ENCODE data around the gene SLC1A7. TPM values are rescaled to one million over a fixed set of nuclear protein-coding genes. Genes with fewer than 3 reads are reported as not detected.

The SLC1A7 gene
- total RNA-seq, 1 donor from 2014 or later: not detected

GRCh38 chr1:53183095-53183990 is 40.9 kb upstream of the SLC1A7 start:
- no peak for DNase-seq (ENCODE audit: low read depth)
- no peak for TF ChIP-seq CTCF (IDR thresholded peaks at IDR 0.05; ENCODE audit: insufficient read depth, low read length, severe bottlenecking)
- FAIRE-seq: no peak

GRCh38 chr1:53182716-53183094 is 40.3 kb upstream of the SLC1A7 start:
- peak; percentile 62 for FAIRE-seq
- TF ChIP-seq CTCF (IDR thresholded peaks at IDR 0.05; ENCODE audit: insufficient read depth, low read length, severe bottlenecking): no peak

More at GRCh38 chr1:53183095-53183990, 40.9 kb upstream of the SLC1A7 start:
- no peak overlapping the region for H3K4me3 ChIP-seq (ENCODE audit: low read depth, low read length)
- H3K36me3 ChIP-seq (ENCODE audit: control insufficient read depth, insufficient read depth, low read length): no peaks in the 10 kb centered on the region
- peaks cover 2% of the 10 kb centered on the region for H3K27me3 ChIP-seq (ENCODE audit: control insufficient read depth, insufficient read depth, low read length)

GRCh38 chr1:53182111-53182593 is 39.7 kb upstream of the SLC1A7 start:
- DNase-seq (ENCODE audit: low read depth) (peak; percentile 72), FAIRE-seq (no peak)
- Histone ChIP-seq H3K27me3 (ENCODE audit: control insufficient read depth, insufficient read depth, low read length) (peaks cover 2% of the 10 kb centered on the region), H3K4me3 (ENCODE audit: low read depth, low read length) (no peak overlapping the region), H3K36me3 (ENCODE audit: control insufficient read depth, insufficient read depth, low read length) (no peaks in the 10 kb centered on the region)
- peak; percentile 80 for TF ChIP-seq CTCF (IDR thresholded peaks at IDR 0.05; ENCODE audit: insufficient read depth, low read length, severe bottlenecking)

More at GRCh38 chr1:53182716-53183094, 40.3 kb upstream of the SLC1A7 start:
- H3K27me3 ChIP-seq (ENCODE audit: control insufficient read depth, insufficient read depth, low read length): peaks cover 2% of the 10 kb centered on the region
- H3K4me3 ChIP-seq (ENCODE audit: low read depth, low read length): no peak overlapping the region
- DNase-seq (ENCODE audit: low read depth): no peak
- no peaks in the 10 kb centered on the region for H3K36me3 ChIP-seq (ENCODE audit: control insufficient read depth, insufficient read depth, low read length)

GRCh38 chr1:53180951-53181350 is 38.5 kb upstream of the SLC1A7 start:
- FAIRE-seq (no peak), DNase-seq (ENCODE audit: low read depth) (no peak)
- Histone ChIP-seq H3K27me3 (ENCODE audit: control insufficient read depth, insufficient read depth, low read length) (peaks cover 2% of the 10 kb centered on the region), H3K4me3 (ENCODE audit: low read depth, low read length) (no peak overlapping the region), H3K36me3 (ENCODE audit: control insufficient read depth, insufficient read depth, low read length) (no peaks in the 10 kb centered on the region)
- no peak for TF ChIP-seq CTCF (IDR thresholded peaks at IDR 0.05; ENCODE audit: insufficient read depth, low read length, severe bottlenecking)

- Histone ChIP-seq H3K36me3 (ENCODE audit: control insufficient read depth, insufficient read depth, low read length) (no peaks in the 10 kb centered on the region), H3K27me3 (ENCODE audit: control insufficient read depth, insufficient read depth, low read length) (peaks cover 2% of the 10 kb centered on the region), H3K4me3 (ENCODE audit: low read depth, low read length) (no peak overlapping the region)
- no peak for DNase-seq (ENCODE audit: low read depth)
- no peak for TF ChIP-seq CTCF (IDR thresholded peaks at IDR 0.05; ENCODE audit: insufficient read depth, low read length, severe bottlenecking)
- no peak for FAIRE-seq
Measured at GRCh38 chr1:53180226-53180625, 37.8 kb upstream of the SLC1A7 start.
